HFF-Myc (cell line): ENCODE measurements around the gene SPHK1.
A peak's percentile ranks its signal among the peaks of the same experiment; 100 is the strongest.

Experiments used
- DNase-seq: peaks from one replicate; pipeline ENCODE4 v3.0.0-alpha.2; 2011; ENCODE audit warnings: low read depth; ENCODE audit errors: extremely low read depth
- H3K4me3 ChIP-seq: replicated peaks from 2 replicates; pipeline ENCODE4 v1.5.1; 2011; ENCODE audit warnings: low read depth, mild to moderate bottlenecking, control low read depth, low read length
- TF ChIP-seq, protein P1 (sequence below): IDR thresholded peaks from 2 replicates; pipeline ENCODE4 v1.5.1; 2012; ENCODE audit warnings: mild to moderate bottlenecking, low read depth, low read length, control low read depth; ENCODE audit errors: missing control alignments

Gene SPHK1

GRCh38 chr17:76365256-76365903 is 19.0 kb upstream of the SPHK1 start:
- TF ChIP-seq, protein P1, sequence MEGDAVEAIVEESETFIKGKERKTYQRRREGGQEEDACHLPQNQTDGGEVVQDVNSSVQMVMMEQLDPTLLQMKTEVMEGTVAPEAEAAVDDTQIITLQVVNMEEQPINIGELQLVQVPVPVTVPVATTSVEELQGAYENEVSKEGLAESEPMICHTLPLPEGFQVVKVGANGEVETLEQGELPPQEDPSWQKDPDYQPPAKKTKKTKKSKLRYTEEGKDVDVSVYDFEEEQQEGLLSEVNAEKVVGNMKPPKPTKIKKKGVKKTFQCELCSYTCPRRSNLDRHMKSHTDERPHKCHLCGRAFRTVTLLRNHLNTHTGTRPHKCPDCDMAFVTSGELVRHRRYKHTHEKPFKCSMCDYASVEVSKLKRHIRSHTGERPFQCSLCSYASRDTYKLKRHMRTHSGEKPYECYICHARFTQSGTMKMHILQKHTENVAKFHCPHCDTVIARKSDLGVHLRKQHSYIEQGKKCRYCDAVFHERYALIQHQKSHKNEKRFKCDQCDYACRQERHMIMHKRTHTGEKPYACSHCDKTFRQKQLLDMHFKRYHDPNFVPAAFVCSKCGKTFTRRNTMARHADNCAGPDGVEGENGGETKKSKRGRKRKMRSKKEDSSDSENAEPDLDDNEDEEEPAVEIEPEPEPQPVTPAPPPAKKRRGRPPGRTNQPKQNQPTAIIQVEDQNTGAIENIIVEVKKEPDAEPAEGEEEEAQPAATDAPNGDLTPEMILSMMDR = peak; percentile 27
- no peak overlapping the region for H3K4me3 ChIP-seq
- DNase-seq = no peak

DNA sequence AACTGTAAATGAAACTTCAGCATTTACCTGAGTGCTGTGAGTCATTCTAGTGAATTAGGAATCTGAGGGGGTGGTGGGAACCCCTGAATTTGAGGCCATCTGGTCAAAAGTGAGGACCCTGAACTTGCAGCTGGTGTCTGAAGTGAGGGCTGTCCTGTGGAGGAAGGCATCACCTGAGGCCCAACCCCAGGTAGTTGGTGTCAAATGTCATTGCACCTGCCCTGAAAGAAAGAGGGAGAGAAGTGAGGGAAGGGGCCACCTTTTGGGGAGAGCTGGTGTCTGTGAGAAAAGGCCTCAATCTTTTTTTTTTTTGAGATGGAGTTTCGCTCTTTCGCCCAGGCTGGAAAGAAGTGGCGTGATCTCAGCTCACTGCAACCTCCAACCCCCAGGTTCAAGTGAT is 18.2 kb upstream of the SPHK1 start:
- H3K4me3 ChIP-seq = no peak overlapping the region
- TF ChIP-seq, protein P1 = no peak
- no peak for DNase-seq

DNA sequence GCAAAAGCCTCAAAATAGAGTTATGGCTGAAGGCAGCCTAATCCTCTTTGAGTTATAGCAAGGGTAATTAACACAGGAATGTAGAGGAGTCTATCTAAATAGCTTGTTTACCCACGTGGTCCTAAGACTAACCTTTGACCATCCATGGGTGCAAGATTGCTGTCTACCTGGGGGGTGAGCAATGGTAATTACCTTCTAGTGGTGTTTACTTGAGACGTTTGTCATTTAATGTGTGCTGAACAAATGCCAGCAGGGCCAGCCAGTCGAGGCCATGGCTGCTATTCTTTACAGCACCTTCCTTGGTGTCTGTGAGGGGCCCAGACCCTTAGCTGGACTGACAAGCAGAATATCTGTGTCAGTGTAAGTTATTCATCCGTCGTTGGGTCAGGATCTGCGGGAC is 16.8 kb upstream of the SPHK1 start:
- DNase-seq = no peak
- TF ChIP-seq, protein P1 = no peak
- no peak overlapping the region for H3K4me3 ChIP-seq

DNA sequence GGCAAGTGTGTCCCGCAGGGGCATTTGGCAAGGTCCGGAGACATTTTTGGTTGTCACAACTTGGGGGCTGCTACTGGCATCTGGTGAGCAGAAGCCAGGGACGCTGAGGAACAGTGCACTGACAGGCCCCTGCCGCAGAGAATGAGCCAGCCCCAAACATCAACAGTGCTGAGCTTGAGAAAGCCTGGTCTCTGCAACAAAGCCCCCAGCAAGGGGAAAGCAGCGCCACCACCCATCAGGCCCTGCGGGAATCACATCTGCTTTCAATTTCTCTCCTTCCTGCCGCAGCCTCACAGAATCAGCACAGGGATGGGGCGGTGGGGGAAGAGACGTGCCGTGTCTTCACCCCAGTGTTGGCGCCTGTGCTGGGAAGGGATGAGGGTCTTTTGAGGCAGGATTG is 15.9 kb upstream of the SPHK1 start:
- DNase-seq = peak; percentile 82
- no peak overlapping the region for H3K4me3 ChIP-seq
- TF ChIP-seq, protein P1 = no peak

DNA sequence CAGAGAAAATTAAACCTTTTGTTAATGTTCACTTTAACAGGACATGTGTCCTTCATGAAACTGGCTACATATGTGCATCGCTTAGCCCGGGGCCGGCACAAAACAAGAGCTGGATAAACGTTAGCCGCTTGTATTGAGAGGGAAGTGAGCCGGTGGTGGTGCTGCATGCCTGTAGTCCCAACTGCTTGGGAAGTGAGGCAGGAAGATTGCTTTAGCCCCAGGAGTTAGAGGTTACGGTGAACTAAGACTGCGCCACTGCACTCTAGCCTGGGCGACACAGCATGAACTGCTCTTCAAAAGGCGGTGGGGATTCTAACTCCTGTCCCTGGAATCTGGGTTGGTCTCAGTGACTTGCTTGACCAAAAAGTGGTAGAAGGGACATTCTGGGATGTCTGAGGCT is 15.0 kb upstream of the SPHK1 start:
- TF ChIP-seq, protein P1 = no peak
- H3K4me3 ChIP-seq = no peak overlapping the region
- DNase-seq = no peak

DNA sequence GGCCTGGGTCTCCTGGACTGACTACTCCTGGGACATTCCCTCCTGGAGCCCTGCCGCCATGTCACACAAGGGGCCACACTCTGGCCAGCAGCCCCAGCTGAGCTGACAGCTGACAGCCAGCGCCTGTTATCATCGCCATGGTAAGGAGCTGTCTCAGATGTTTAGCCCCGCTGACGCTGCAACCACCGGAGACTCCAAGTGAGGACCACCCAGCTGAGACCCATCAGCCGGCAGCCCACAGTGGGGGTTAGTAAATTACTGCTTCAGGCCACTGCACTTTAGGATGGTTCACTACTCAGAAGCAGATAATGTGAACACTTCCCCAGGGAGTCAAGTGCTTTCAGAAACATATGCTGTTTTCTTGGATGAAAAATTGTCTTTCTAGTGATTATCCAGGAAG is 14.6 kb upstream of the SPHK1 start:
- TF ChIP-seq, protein P1 = no peak

More for the DNA sequence above, 14.6 kb upstream of the SPHK1 start:
- no peak overlapping the region for H3K4me3 ChIP-seq
- DNase-seq = no peak
